Left ventricle myocardium superior (tissue), 1 donor: Measurements from ENCODE around the gene ZC3H11A. TPM values are rescaled to one million over a fixed set of nuclear protein-coding genes. Genes with fewer than 3 reads are reported as not detected.
A peak's percentile ranks its signal among the peaks of the same experiment; 100 is the strongest.
"Not testable (repeated sequence)": the region's sequence is repeated elsewhere in the genome, so short reads cannot be mapped to it uniquely, and the experiment has no call there.

Source experiments
- ATAC-seq: fragments of 200-7000 bp; cut with Tn5 transposase; one replicate; pipeline ENCODE4 v1.9.1; 2020; ENCODE audit warnings: mild to moderate bottlenecking, moderate library complexity
- DNase-seq: peaks from one replicate; pipeline ENCODE4 v3.0.0-alpha.2; 2020
- intact Hi-C: fragments of 100-400 bp; cut with micrococcal nuclease; formaldehyde crosslinking; loops from one replicate; pipeline ENCODE4 v1.11.0; 2022
- total RNA-seq: library from RNA; stranded (reverse); fragmentation: NEBNext Ultra II Directional; extraction: Animal tissue kit (Norgen Biotek cat#: 25700); gene quantifications from one replicate; pipeline ENCODE4 v1.2.1, GENCODE V29; 2021
- donor health status: DM: no; HTN: yes; CAD: no; lungs with severe emphysema.

Gene ZC3H11A
- total RNA-seq, 1 donor from 2014 or later, result 53.2 TPM

- no peak for DNase-seq
- intact Hi-C loops, result no loop called here
- no peak for ATAC-seq
Measured at GRCh38 chr1:203777596-203777995, 17.8 kb upstream of the ZC3H11A start.

- DNase-seq (no peak), ATAC-seq (no peak)
- intact Hi-C loops, result no loop called here
Measured at GRCh38 chr1:203778146-203778545, 17.3 kb upstream of the ZC3H11A start.

- no peak for DNase-seq
- intact Hi-C loops, result no loop called here
- no peak for ATAC-seq
Measured at GRCh38 chr1:203778789-203779188, 16.6 kb upstream of the ZC3H11A start.

GRCh38 chr1:203781962-203782361 lies 13.5 kb upstream of the ZC3H11A start:
- no peak for DNase-seq
- ATAC-seq, result no peak
- intact Hi-C loops, result no loop called here

GRCh38 chr1:203789966-203790365 lies 5.5 kb upstream of the ZC3H11A start:
- intact Hi-C loops, result no loop called here
- ATAC-seq, result no peak
- no peak for DNase-seq

GRCh38 chr1:203791498-203791897 lies 3.9 kb upstream of the ZC3H11A start:
- intact Hi-C loops, result no loop called here
- ATAC-seq (no peak), DNase-seq (no peak)

GRCh38 chr1:203792486-203792885 lies 2.9 kb upstream of the ZC3H11A start:
- intact Hi-C loops, result no loop called here
- no peak for ATAC-seq
- DNase-seq, result no peak

GRCh38 chr1:203793561-203793960 lies 1.9 kb upstream of the ZC3H11A start:
- intact Hi-C loops, ATAC-seq, DNase-seq: not testable (repeated sequence)

GRCh38 chr1:203794764-203795440 lies 521 bp upstream of the ZC3H11A start:
- no peak for DNase-seq
- no peak for ATAC-seq
- intact Hi-C loops, result no loop called here

- peak; percentile 34 for DNase-seq
- intact Hi-C loops, result no loop called here
- ATAC-seq, result peak; percentile 35
Measured at GRCh38 chr1:203796236-203796605, 798 bp downstream of the ZC3H11A start.

- ATAC-seq (no peak), DNase-seq (no peak)
- intact Hi-C loops, result no loop called here
Measured at GRCh38 chr1:203797216-203797615, 1.8 kb downstream of the ZC3H11A start.

- DNase-seq, result no peak
- intact Hi-C loops, result no loop called here
Measured at GRCh38 chr1:203797948-203798655, 2.7 kb downstream of the ZC3H11A start.

GRCh38 chr1:203799157-203799556 lies 3.7 kb downstream of the ZC3H11A start:
- DNase-seq (no peak), ATAC-seq (no peak)
- intact Hi-C loops, result no loop called here

More at GRCh38 chr1:203797948-203798655, 2.7 kb downstream of the ZC3H11A start:
- ATAC-seq, result no peak

- intact Hi-C loops, result no loop called here
- ATAC-seq (no peak), DNase-seq (no peak)
Measured at GRCh38 chr1:203799971-203800370, 4.5 kb downstream of the ZC3H11A start.

GRCh38 chr1:203805689-203806088 lies 10.3 kb downstream of the ZC3H11A start:
- no peak for ATAC-seq
- no peak for DNase-seq
- intact Hi-C loops, result no loop called here

GRCh38 chr1:203807196-203807595 lies 11.8 kb downstream of the ZC3H11A start:
- DNase-seq (no peak), ATAC-seq (peak; percentile 13)
- intact Hi-C loops, result no loop called here

- intact Hi-C loops, result no loop called here
- no peak for ATAC-seq
- no peak for DNase-seq
Measured at GRCh38 chr1:203813581-203814341, 18.3 kb downstream of the ZC3H11A start.

GRCh38 chr1:203818399-203818798 lies 23.0 kb downstream of the ZC3H11A start:
- intact Hi-C loops, result no loop called here
- ATAC-seq (no peak), DNase-seq (no peak)

GRCh38 chr1:203823306-203823705 lies 27.9 kb downstream of the ZC3H11A start:
- intact Hi-C loops, result no loop called here
- DNase-seq (no peak), ATAC-seq (no peak)

- ATAC-seq (no peak), DNase-seq (no peak)
- intact Hi-C loops, result no loop called here
Measured at GRCh38 chr1:203826175-203826574, 30.8 kb downstream of the ZC3H11A start.
